Astrocyte (in vitro differentiated cells and primary cell): Measurements from ENCODE around the gene DGKH.

Experiments used
- EZH2 ChIP-seq: IDR thresholded peaks from 2 replicates; pipeline ENCODE4 v1.6.1; 2012; ENCODE audit warnings: mild to moderate bottlenecking, low read length, inconsistent platforms; ENCODE audit not compliant: insufficient read depth
- TF ChIP-seq, protein P1 (sequence below): IDR thresholded peaks from 2 replicates; pipeline ENCODE4 v1.5.1; 2011; ENCODE audit warnings: low read depth, mild to moderate bottlenecking, inconsistent platforms, low read length, moderate library complexity; ENCODE audit not compliant: insufficient read depth

- TF ChIP-seq, protein P1, sequence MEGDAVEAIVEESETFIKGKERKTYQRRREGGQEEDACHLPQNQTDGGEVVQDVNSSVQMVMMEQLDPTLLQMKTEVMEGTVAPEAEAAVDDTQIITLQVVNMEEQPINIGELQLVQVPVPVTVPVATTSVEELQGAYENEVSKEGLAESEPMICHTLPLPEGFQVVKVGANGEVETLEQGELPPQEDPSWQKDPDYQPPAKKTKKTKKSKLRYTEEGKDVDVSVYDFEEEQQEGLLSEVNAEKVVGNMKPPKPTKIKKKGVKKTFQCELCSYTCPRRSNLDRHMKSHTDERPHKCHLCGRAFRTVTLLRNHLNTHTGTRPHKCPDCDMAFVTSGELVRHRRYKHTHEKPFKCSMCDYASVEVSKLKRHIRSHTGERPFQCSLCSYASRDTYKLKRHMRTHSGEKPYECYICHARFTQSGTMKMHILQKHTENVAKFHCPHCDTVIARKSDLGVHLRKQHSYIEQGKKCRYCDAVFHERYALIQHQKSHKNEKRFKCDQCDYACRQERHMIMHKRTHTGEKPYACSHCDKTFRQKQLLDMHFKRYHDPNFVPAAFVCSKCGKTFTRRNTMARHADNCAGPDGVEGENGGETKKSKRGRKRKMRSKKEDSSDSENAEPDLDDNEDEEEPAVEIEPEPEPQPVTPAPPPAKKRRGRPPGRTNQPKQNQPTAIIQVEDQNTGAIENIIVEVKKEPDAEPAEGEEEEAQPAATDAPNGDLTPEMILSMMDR = no peak
- TF ChIP-seq EZH2 = no peak
These were observed 89.5 kb downstream of the DGKH start for GRCh38 chr13:42137856-42138537.
